Stimulated activated CD8-positive, alpha-beta memory T cell treated with anti-CD3 and anti-CD28 coated beads, Interleukin-12 subunit alpha, Interleukin-12 subunit beta, amount 100 ng/mL, for 24 hours (primary cell): Measurements from ENCODE around the gene SLC35F4.

ENCODE experiments used
- DNase-seq: peaks from one replicate; pipeline ENCODE4 v3.0.0-alpha.2; 2020; ENCODE audit errors: extremely low read depth

Gene SLC35F4

GRCh38 chr14:57617510-57617909, 248.4 kb downstream of the SLC35F4 start:
- no peak for DNase-seq

GRCh38 chr14:57612946-57613345, 252.9 kb downstream of the SLC35F4 start:
- DNase-seq, result no peak

GRCh38 chr14:57611555-57612075, 254.3 kb downstream of the SLC35F4 start:
- no peak for DNase-seq

- DNase-seq, result no peak
Measured at GRCh38 chr14:57610631-57611030, 255.3 kb downstream of the SLC35F4 start.

GRCh38 chr14:57609192-57610075, 256.5 kb downstream of the SLC35F4 start:
- no peak for DNase-seq

GRCh38 chr14:57607086-57607485, 258.8 kb downstream of the SLC35F4 start:
- no peak for DNase-seq

GRCh38 chr14:57583396-57583795, 282.5 kb downstream of the SLC35F4 start:
- DNase-seq, result no peak

GRCh38 chr14:57582746-57583145, 283.1 kb downstream of the SLC35F4 start:
- no peak for DNase-seq

- no peak for DNase-seq
Measured at GRCh38 chr14:57578801-57579200, 287.1 kb downstream of the SLC35F4 start.

- DNase-seq, result no peak
Measured at GRCh38 chr14:57576498-57576897, 289.4 kb downstream of the SLC35F4 start.

GRCh38 chr14:57575482-57575881, 290.4 kb downstream of the SLC35F4 start:
- no peak for DNase-seq

- no peak for DNase-seq
Measured at GRCh38 chr14:57574617-57575288, 291.1 kb downstream of the SLC35F4 start.

- no peak for DNase-seq
Measured at GRCh38 chr14:57573173-57573572, 292.7 kb downstream of the SLC35F4 start.

GRCh38 chr14:57568554-57568953, 297.3 kb downstream of the SLC35F4 start:
- DNase-seq, result no peak

- DNase-seq, result no peak
Measured at GRCh38 chr14:57567220-57567619, 298.7 kb downstream of the SLC35F4 start.

GRCh38 chr14:57560681-57561080, 305.2 kb downstream of the SLC35F4 start:
- DNase-seq, result no peak

GRCh38 chr14:57559576-57559975, 306.3 kb downstream of the SLC35F4 start:
- DNase-seq, result no peak

- no peak for DNase-seq
Measured at GRCh38 chr14:57549765-57550420, 316.0 kb downstream of the SLC35F4 start.

GRCh38 chr14:57549016-57549564, 316.8 kb downstream of the SLC35F4 start:
- no peak for DNase-seq

GRCh38 chr14:57547131-57547530, 318.8 kb downstream of the SLC35F4 start:
- DNase-seq, result no peak

GRCh38 chr14:57533214-57533613, 332.7 kb downstream of the SLC35F4 start:
- DNase-seq, result no peak

GRCh38 chr14:57530571-57530970, 335.3 kb downstream of the SLC35F4 start:
- no peak for DNase-seq
